Activated CD8-positive, alpha-beta T cell treated with anti-CD3 and anti-CD28 coated beads, Interleukin-2, amount 10 ng/mL, durations not matched to agents 7 days and 5 days (primary cell): ENCODE data around the gene SKAP2. TPM values are rescaled to one million over a fixed set of nuclear protein-coding genes. Genes with fewer than 3 reads are reported as not detected.
"Not testable (repeated sequence)": the region's sequence is repeated elsewhere in the genome, so short reads cannot be mapped to it uniquely, and the experiment has no call there.

Source experiments
- ATAC-seq: fragments of 150-1000 bp; cut with Tn5 transposase; one replicate; pipeline ENCODE4 v1.10.0; 2021; ENCODE audit warnings: moderate library complexity
- CTCF ChIA-PET: fragments of 350-600 bp; sonication (Branson Sonifier 250); formaldehyde crosslinking; loops from one replicate; lab custom pipeline; 2021; ENCODE audit warnings: antibody characterized with exemption; lab: Charles Lee
- POLR2A ChIA-PET: fragments of 350-600 bp; sonication (Branson Sonifier 250); formaldehyde crosslinking; loops from one replicate; lab custom pipeline; 2021; ENCODE audit warnings: antibody characterized with exemption; lab: Charles Lee
- DNase-seq: peaks from one replicate; pipeline ENCODE4 v3.0.0-alpha.2; 2020
- H3K27ac Mint-ChIP-seq: one replicate; pipeline ENCODE4 v1.8.0; 2021; ENCODE audit warnings: mild to moderate bottlenecking, mixed read lengths
- H3K27me3 Mint-ChIP-seq: one replicate; pipeline ENCODE4 v1.8.0; 2021; ENCODE audit warnings: low read depth, mixed read lengths
- H3K36me3 Mint-ChIP-seq: one replicate; pipeline ENCODE4 v1.8.0; 2021; ENCODE audit warnings: low read depth, mixed read lengths
- H3K4me1 Mint-ChIP-seq: one replicate; pipeline ENCODE4 v1.8.0; 2021; ENCODE audit warnings: low read depth, mixed read lengths
- H3K4me3 Mint-ChIP-seq: one replicate; pipeline ENCODE4 v1.8.0; 2021; ENCODE audit warnings: mild to moderate bottlenecking, mixed read lengths
- H3K9me3 Mint-ChIP-seq: one replicate; pipeline ENCODE4 v1.8.0; 2022; ENCODE audit warnings: mixed read lengths; ENCODE audit not compliant: insufficient read depth
- total RNA-seq, 2 experiments: library from RNA; stranded (reverse); gene quantifications; one replicate each; pipeline ENCODE4 v1.2.3, GENCODE V29; 2021

The SKAP2 gene
- total RNA-seq, 2 experiments from 2014 or later, result 9.7 to 12.5 TPM

- no peak overlapping the region for H3K4me3 Mint-ChIP-seq
- H3K27ac Mint-ChIP-seq, result no peak overlapping the region
- ChIA-PET POLR2A (no interaction called here), CTCF (no interaction called here)
- no peak for ATAC-seq
- DNase-seq, result no peak
- peaks cover 4% of the 10 kb centered on the region for H3K4me1 Mint-ChIP-seq
- H3K36me3 Mint-ChIP-seq, result no peaks in the 10 kb centered on the region
- H3K27me3 Mint-ChIP-seq, result peaks cover 41% of the 10 kb centered on the region
- no peaks in the 10 kb centered on the region for H3K9me3 Mint-ChIP-seq
Observed at GRCh38 chr7:26856176-26856985, 8.0 kb downstream of the SKAP2 start.

- CTCF ChIA-PET, result interaction anchor here (1.1 to 1.6 kb wide), 5 partner anchors 37 to 306 kb away, joined by 3 to 9 read pairs (median 3); no protein-coding TSS in a partner anchor
Observed at GRCh38 chr7:26854876-26855855, 9.2 kb downstream of the SKAP2 start.

GRCh38 chr7:26853788-26854393 lies 10.5 kb downstream of the SKAP2 start:
- peaks cover 27% of the 10 kb centered on the region for H3K27me3 Mint-ChIP-seq
- no peaks in the 10 kb centered on the region for H3K9me3 Mint-ChIP-seq
- ATAC-seq (no peak), DNase-seq (no peak)
- CTCF ChIA-PET, result interaction anchor here (0.7 to 1.6 kb wide), 9 partner anchors 30 to 484 kb away, joined by 3 to 9 read pairs (median 3); no protein-coding TSS in a partner anchor
- H3K4me3 Mint-ChIP-seq, result no peak overlapping the region
- no peaks in the 10 kb centered on the region for H3K36me3 Mint-ChIP-seq
- POLR2A ChIA-PET, result no interaction called here
- no peak overlapping the region for H3K27ac Mint-ChIP-seq
- H3K4me1 Mint-ChIP-seq, result peaks cover 4% of the 10 kb centered on the region

More at GRCh38 chr7:26854876-26855855, 9.2 kb downstream of the SKAP2 start:
- ATAC-seq (no peak), DNase-seq (no peak)
- Mint-ChIP-seq H3K9me3 (no peaks in the 10 kb centered on the region), H3K4me3 (no peak overlapping the region), H3K27ac (no peak overlapping the region), H3K4me1 (peaks cover 4% of the 10 kb centered on the region), H3K27me3 (peaks cover 36% of the 10 kb centered on the region), H3K36me3 (no peaks in the 10 kb centered on the region)
- POLR2A ChIA-PET, result no interaction called here

- ChIA-PET POLR2A (no interaction called here), CTCF (interaction anchor here (0.8 kb wide), 1 partner anchor 12 kb away, joined by 3 read pairs; no protein-coding TSS in a partner anchor)
- Mint-ChIP-seq H3K4me3 (no peak overlapping the region), H3K27ac (no peak overlapping the region), H3K36me3 (no peaks in the 10 kb centered on the region), H3K9me3 (no peaks in the 10 kb centered on the region), H3K27me3 (peaks cover 3% of the 10 kb centered on the region), H3K4me1 (no peaks in the 10 kb centered on the region)
- DNase-seq, result no peak
- ATAC-seq, result no peak
Observed at GRCh38 chr7:26850193-26850651, 14.2 kb downstream of the SKAP2 start.

- H3K4me1 Mint-ChIP-seq, result peaks cover 3% of the 10 kb centered on the region
- no peaks in the 10 kb centered on the region for H3K9me3 Mint-ChIP-seq
- H3K4me3 Mint-ChIP-seq, result no peak overlapping the region
- ChIA-PET CTCF (no interaction called here), POLR2A (no interaction called here)
- H3K27me3 Mint-ChIP-seq, result peaks cover 4% of the 10 kb centered on the region
- ATAC-seq, result no peak
- DNase-seq, result no peak
- H3K27ac Mint-ChIP-seq, result no peak overlapping the region
- no peaks in the 10 kb centered on the region for H3K36me3 Mint-ChIP-seq
Observed at GRCh38 chr7:26843705-26844104, 20.7 kb downstream of the SKAP2 start.

GRCh38 chr7:26842897-26843296 lies 21.5 kb downstream of the SKAP2 start:
- Mint-ChIP-seq H3K4me3 (no peak overlapping the region), H3K27me3 (peaks cover 4% of the 10 kb centered on the region), H3K36me3 (no peaks in the 10 kb centered on the region), H3K9me3 (no peaks in the 10 kb centered on the region), H3K4me1 (peaks cover 3% of the 10 kb centered on the region), H3K27ac (no peak overlapping the region)
- ChIA-PET CTCF (no interaction called here), POLR2A (no interaction called here)
- ATAC-seq (no peak), DNase-seq (no peak)

GRCh38 chr7:26841003-26841739 lies 23.2 kb downstream of the SKAP2 start:
- no peaks in the 10 kb centered on the region for H3K36me3 Mint-ChIP-seq
- H3K9me3 Mint-ChIP-seq, result no peaks in the 10 kb centered on the region
- no peak overlapping the region for H3K27ac Mint-ChIP-seq
- CTCF ChIA-PET, result interaction anchor here (0.7 kb wide), 1 partner anchor 937 kb away, joined by 3 read pairs; no protein-coding TSS in a partner anchor
- H3K4me3 Mint-ChIP-seq, result no peak overlapping the region
- POLR2A ChIA-PET, result interaction anchor here (0.6 kb wide), 1 partner anchor 22 kb away, joined by 3 read pairs; no protein-coding TSS in a partner anchor
- DNase-seq (no peak), ATAC-seq (no peak)
- H3K4me1 Mint-ChIP-seq, result peaks cover 3% of the 10 kb centered on the region
- peaks cover 4% of the 10 kb centered on the region for H3K27me3 Mint-ChIP-seq

GRCh38 chr7:26836793-26837192 lies 27.6 kb downstream of the SKAP2 start:
- H3K9me3 Mint-ChIP-seq, DNase-seq, POLR2A ChIA-PET, H3K4me3 Mint-ChIP-seq, CTCF ChIA-PET, H3K4me1 Mint-ChIP-seq, H3K27me3 Mint-ChIP-seq, ATAC-seq, H3K27ac Mint-ChIP-seq, H3K36me3 Mint-ChIP-seq: not testable (repeated sequence)

GRCh38 chr7:26815426-26815825 lies 49.0 kb downstream of the SKAP2 start:
- Mint-ChIP-seq H3K27ac (no peak overlapping the region), H3K9me3 (no peaks in the 10 kb centered on the region), H3K36me3 (no peaks in the 10 kb centered on the region), H3K4me3 (no peak overlapping the region), H3K4me1 (no peaks in the 10 kb centered on the region), H3K27me3 (peaks cover 6% of the 10 kb centered on the region)
- no peak for DNase-seq
- POLR2A ChIA-PET, result no interaction called here
- CTCF ChIA-PET, result no interaction called here
- ATAC-seq, result no peak

- ATAC-seq (no peak), DNase-seq (no peak)
- H3K27me3 Mint-ChIP-seq, result peaks cover 4% of the 10 kb centered on the region
- H3K4me3 Mint-ChIP-seq, result no peak overlapping the region
- H3K27ac Mint-ChIP-seq, result no peak overlapping the region
- CTCF ChIA-PET, result no interaction called here
- no peaks in the 10 kb centered on the region for H3K9me3 Mint-ChIP-seq
- H3K36me3 Mint-ChIP-seq, result no peaks in the 10 kb centered on the region
- H3K4me1 Mint-ChIP-seq, result no peaks in the 10 kb centered on the region
- POLR2A ChIA-PET, result no interaction called here
Observed at GRCh38 chr7:26813432-26813831, 51.0 kb downstream of the SKAP2 start.

- no peak for ATAC-seq
Observed at GRCh38 chr7:26794541-26794940, 69.8 kb downstream of the SKAP2 start.

More at GRCh38 chr7:26794541-26794940, 69.8 kb downstream of the SKAP2 start:
- DNase-seq, result no peak
- ChIA-PET CTCF (no interaction called here), POLR2A (no interaction called here)
- no peaks in the 10 kb centered on the region for H3K4me1 Mint-ChIP-seq
- H3K36me3 Mint-ChIP-seq, result no peaks in the 10 kb centered on the region
- H3K9me3 Mint-ChIP-seq, result no peaks in the 10 kb centered on the region
- H3K27me3 Mint-ChIP-seq, result peaks cover 3% of the 10 kb centered on the region
- H3K27ac Mint-ChIP-seq, result no peak overlapping the region
- no peak overlapping the region for H3K4me3 Mint-ChIP-seq
